ENCODE data around the gene CBX2. TPM values are rescaled to one million over a fixed set of nuclear protein-coding genes. Genes with fewer than 3 reads are reported as not detected.

CBX2 gene
- polyA plus RNA-seq, 1 of the 3 experiments (the other 2 are of a cell fraction) = 22.4 TPM

DNA sequence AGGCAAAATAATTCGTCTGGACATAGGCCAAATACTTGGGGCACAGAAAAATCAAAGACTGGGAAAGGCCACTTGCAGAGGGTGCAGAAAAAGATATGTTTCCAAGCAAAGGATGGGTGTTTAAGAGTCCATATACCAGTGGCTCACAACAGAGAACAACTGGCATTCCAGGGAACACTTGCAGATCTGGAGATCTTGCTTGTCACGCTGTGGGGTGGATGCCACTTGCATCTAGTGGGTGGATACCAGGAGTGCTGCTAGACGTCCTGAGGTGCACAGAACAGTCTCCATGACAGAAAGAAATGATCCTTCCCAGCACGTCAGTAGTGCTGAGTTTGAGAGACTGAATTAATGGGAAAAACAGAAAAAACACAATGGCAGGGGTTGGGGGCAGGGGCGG lies 10.5 kb downstream of the CBX2 start:
- Histone ChIP-seq H3K4me3 (ENCODE audit: low read depth in 2 of 2, low read length in 1 of 2) (no peak overlapping the region), H2AFZ (ENCODE audit: low read depth) (no peak overlapping the region), H3K27ac (ENCODE audit: low read depth in 2 of 2, low read length in 1 of 2) (no peak overlapping the region; a peak in 1 of 4 replicates), H4K20me1 (ENCODE audit: insufficient read depth) (peaks cover 17% of the 10 kb centered on the region), H3F3A (replicated peaks; ENCODE audit: insufficient read depth) (peaks cover 12% of the 10 kb centered on the region), H3K27me3 (ENCODE audit: insufficient read depth) (no peaks in the 10 kb centered on the region), H3K36me3 (replicated peaks in 1 of 2; ENCODE audit: control insufficient read depth in 1 of 2, insufficient read depth in 2 of 2, low read length in 1 of 2) (peaks cover 0 to 25% of the 10 kb centered on the region in 2 experiments), H3K79me2 (ENCODE audit: insufficient read depth) (no peaks in the 10 kb centered on the region), H3K4me1 (ENCODE audit: control insufficient read depth in 1 of 2, insufficient read depth in 2 of 2, low read depth in 1 of 2, low read length in 1 of 2) (peaks cover 5 to 43% of the 10 kb centered on the region in 2 experiments; a peak in 3 of 4 replicates), H3K9me2 (no peaks in the 10 kb centered on the region), H3K9ac (no peak overlapping the region), H3K9me3 (no peaks in the 10 kb centered on the region), H3K4me2 (no peak overlapping the region)
- CTCF ChIA-PET = interaction anchor here (1.1 to 1.6 kb wide), 3 partner anchors 9 to 23 kb away, joined by 3 to 5 read pairs (median 4); partner anchors contain the start of genes CBX2 and CBX8
- WGBS (ENCODE audit: low lambda C conversion rate) = 67% methylated on average over 5 of the region's 5 CpGs
- POLR2A ChIA-PET = interaction anchor here (1.0 kb wide), 1 partner anchor 56 kb away, joined by 3 read pairs; no protein-coding TSS in a partner anchor
- no peak for DNase-seq
- TF ChIP-seq GABPA (IDR thresholded peaks at IDR 0.05; ENCODE audit: low read depth) = no peak
- no peak for TF ChIP-seq TCF12 (IDR thresholded peaks at IDR 0.05)
- TF ChIP-seq FOSL2 (IDR thresholded peaks at IDR 0.05; ENCODE audit: borderline replicate concordance, low read depth) = no peak
- TF ChIP-seq MXI1 (IDR thresholded peaks at IDR 0.05; ENCODE audit: low read depth, low read length) = no peak
- no peak for TF ChIP-seq REST (IDR thresholded peaks at IDR 0.05; ENCODE audit: low read depth, low read length)
- TF ChIP-seq FOXM1 (IDR thresholded peaks at IDR 0.05; ENCODE audit: low read depth) = no peak
- no peak for TF ChIP-seq PBX3 (IDR thresholded peaks at IDR 0.05)
- TF ChIP-seq EZH2phosphoT487 (IDR thresholded peaks at IDR 0.05; ENCODE audit: borderline replicate concordance, low read depth) = no peak
- TF ChIP-seq IRF3 (IDR thresholded peaks at IDR 0.05; ENCODE audit: low read depth, low read length) = no peak
- no peak for TF ChIP-seq NRF1 (IDR thresholded peaks at IDR 0.05; ENCODE audit: low read depth, low read length)
- TF ChIP-seq MAX (IDR thresholded peaks at IDR 0.05; ENCODE audit: low read depth) = no peak
- no peak for TF ChIP-seq CHD2 (IDR thresholded peaks at IDR 0.05; ENCODE audit: low read length, partially characterized antibody)
- no peak for TF ChIP-seq RFX5 (IDR thresholded peaks at IDR 0.05; ENCODE audit: low read length)
- no peak for TF ChIP-seq SMC3 (IDR thresholded peaks at IDR 0.05; ENCODE audit: low read depth, low read length)
- TF ChIP-seq CTCF (IDR thresholded peaks at IDR 0.05) = no peak
- TF ChIP-seq, protein P1, sequence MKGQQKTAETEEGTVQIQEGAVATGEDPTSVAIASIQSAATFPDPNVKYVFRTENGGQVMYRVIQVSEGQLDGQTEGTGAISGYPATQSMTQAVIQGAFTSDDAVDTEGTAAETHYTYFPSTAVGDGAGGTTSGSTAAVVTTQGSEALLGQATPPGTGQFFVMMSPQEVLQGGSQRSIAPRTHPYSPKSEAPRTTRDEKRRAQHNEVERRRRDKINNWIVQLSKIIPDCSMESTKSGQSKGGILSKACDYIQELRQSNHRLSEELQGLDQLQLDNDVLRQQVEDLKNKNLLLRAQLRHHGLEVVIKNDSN (IDR thresholded peaks at IDR 0.05; ENCODE audit: borderline replicate concordance, low read depth) = no peak
- no peak for TF ChIP-seq TAF1 (IDR thresholded peaks at IDR 0.05; ENCODE audit: borderline replicate concordance, low read depth, low read length)
- TF ChIP-seq, protein P2, sequence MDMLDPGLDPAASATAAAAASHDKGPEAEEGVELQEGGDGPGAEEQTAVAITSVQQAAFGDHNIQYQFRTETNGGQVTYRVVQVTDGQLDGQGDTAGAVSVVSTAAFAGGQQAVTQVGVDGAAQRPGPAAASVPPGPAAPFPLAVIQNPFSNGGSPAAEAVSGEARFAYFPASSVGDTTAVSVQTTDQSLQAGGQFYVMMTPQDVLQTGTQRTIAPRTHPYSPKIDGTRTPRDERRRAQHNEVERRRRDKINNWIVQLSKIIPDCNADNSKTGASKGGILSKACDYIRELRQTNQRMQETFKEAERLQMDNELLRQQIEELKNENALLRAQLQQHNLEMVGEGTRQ (IDR thresholded peaks at IDR 0.05; ENCODE audit: borderline replicate concordance, low read depth, low read length) = no peak
- TF ChIP-seq, protein P3, sequence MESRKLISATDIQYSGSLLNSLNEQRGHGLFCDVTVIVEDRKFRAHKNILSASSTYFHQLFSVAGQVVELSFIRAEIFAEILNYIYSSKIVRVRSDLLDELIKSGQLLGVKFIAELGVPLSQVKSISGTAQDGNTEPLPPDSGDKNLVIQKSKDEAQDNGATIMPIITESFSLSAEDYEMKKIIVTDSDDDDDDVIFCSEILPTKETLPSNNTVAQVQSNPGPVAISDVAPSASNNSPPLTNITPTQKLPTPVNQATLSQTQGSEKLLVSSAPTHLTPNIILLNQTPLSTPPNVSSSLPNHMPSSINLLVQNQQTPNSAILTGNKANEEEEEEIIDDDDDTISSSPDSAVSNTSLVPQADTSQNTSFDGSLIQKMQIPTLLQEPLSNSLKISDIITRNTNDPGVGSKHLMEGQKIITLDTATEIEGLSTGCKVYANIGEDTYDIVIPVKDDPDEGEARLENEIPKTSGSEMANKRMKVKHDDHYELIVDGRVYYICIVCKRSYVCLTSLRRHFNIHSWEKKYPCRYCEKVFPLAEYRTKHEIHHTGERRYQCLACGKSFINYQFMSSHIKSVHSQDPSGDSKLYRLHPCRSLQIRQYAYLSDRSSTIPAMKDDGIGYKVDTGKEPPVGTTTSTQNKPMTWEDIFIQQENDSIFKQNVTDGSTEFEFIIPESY (IDR thresholded peaks at IDR 0.05; ENCODE audit: borderline replicate concordance, low read depth) = no peak
- no peak for TF ChIP-seq SIN3A (IDR thresholded peaks at IDR 0.05; ENCODE audit: borderline replicate concordance, low read depth, low read length)

Measured in SK-N-SH (cell line).